Neural cell (in vitro differentiated cells): ENCODE data around the gene ZNF362.

ENCODE experiments used
- CTCF ChIP-seq: fragments of 450-650 bp; IDR thresholded peaks from 2 replicates; pipeline ENCODE4 v1.5.1; 2014; ENCODE audit warnings: antibody characterized with exemption, mild to moderate bottlenecking, moderate library complexity; ENCODE audit not compliant: poor library complexity, severe bottlenecking
- EP300 ChIP-seq: fragments of 450-650 bp; conservative IDR thresholded peaks from 2 replicates; pipeline ENCODE4 v1.6.1; 2014; ENCODE audit warnings: antibody characterized with exemption, mild to moderate bottlenecking, moderate library complexity; ENCODE audit not compliant: poor library complexity, severe bottlenecking
- EZH2 ChIP-seq: fragments of 200-600, 300-800 bp; shearing (Covaris generic), sonication (generic); IDR thresholded peaks from 2 replicates; pipeline ENCODE4 v1.6.1; 2014; ENCODE audit warnings: antibody characterized with exemption, low read length, borderline replicate concordance, mild to moderate bottlenecking; ENCODE audit not compliant: insufficient read depth, poor library complexity, severe bottlenecking
- POLR2AphosphoS5 ChIP-seq: IDR thresholded peaks from 2 replicates; pipeline ENCODE4 v1.6.1; 2012

- peak; percentile 50 for TF ChIP-seq POLR2AphosphoS5
- TF ChIP-seq EZH2: no peak
- TF ChIP-seq EP300: no peak
- TF ChIP-seq CTCF: no peak
Measured at GRCh38 chr1:33322870-33323585, 66.7 kb downstream of the ZNF362 start.
